ENCODE data around the gene ARL8A. TPM values are rescaled to one million over a fixed set of nuclear protein-coding genes. Genes with fewer than 3 reads are reported as not detected.
A peak's percentile ranks its signal among the peaks of the same experiment; 100 is the strongest.
"Not testable (repeated sequence)": the region's sequence is repeated elsewhere in the genome, so short reads cannot be mapped to it uniquely, and the experiment has no call there.

Gene ARL8A
- total RNA-seq, 1 donor from 2014 or later: 20.2 TPM

- DNase-seq (ENCODE audit: low spot score): no peak
These were observed 30.7 kb downstream of the ARL8A start for GRCh38 chr1:202113690-202114300.

GRCh38 chr1:202112859-202113689 lies 31.5 kb downstream of the ARL8A start:
- peak; percentile 73 for DNase-seq (ENCODE audit: low spot score)

- DNase-seq (ENCODE audit: low spot score): not testable (repeated sequence)
These were observed 32.9 kb downstream of the ARL8A start for GRCh38 chr1:202111589-202111988.

GRCh38 chr1:202110977-202111376 lies 33.6 kb downstream of the ARL8A start:
- no peak for DNase-seq (ENCODE audit: low spot score)

DNA sequence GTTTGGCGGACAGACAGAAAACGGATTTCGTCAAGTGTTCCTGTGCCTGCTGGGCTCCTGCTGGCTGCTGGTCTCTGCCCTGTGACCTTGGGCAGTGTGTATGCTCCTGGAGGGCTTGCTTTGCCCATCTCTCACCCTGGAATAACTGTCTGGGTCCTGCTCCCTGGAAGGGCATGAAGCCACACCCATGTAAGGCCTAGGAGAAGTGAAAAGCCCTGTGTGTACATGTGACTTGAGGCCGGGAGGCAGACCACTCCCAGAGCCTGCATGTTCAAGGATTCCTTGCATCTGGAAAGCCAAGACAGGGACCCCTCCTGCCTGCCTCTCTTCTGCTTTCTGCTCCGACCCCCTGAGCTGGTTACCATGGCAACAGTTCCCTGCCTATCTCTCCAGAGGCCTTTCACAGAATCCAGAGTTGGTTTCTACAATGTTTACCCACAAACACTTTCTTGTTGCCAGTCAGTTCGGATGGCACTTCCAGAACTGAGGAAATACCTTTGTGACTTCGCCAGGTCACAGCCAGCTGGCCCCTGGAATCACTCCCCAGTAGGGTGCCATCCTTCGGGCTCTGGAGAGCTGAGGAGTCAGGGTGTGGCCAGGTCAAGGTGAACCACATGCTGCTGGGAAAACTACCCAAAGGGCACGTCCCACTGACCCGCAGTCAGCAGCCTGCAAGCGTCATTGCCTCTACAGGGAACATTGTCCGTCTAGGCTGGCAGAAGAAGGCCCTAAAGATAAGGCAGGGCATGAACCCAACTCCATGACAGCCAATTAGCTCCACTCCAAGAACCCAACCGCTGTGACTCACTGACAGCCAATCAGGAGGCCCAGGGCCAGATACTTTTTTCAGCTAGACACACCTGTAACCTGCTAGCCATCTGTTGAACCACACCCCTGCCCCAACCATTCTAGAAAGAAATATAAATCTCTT lies 36.5 kb downstream of the ARL8A start:
- no peak for DNase-seq (ENCODE audit: low spot score)

DNA sequence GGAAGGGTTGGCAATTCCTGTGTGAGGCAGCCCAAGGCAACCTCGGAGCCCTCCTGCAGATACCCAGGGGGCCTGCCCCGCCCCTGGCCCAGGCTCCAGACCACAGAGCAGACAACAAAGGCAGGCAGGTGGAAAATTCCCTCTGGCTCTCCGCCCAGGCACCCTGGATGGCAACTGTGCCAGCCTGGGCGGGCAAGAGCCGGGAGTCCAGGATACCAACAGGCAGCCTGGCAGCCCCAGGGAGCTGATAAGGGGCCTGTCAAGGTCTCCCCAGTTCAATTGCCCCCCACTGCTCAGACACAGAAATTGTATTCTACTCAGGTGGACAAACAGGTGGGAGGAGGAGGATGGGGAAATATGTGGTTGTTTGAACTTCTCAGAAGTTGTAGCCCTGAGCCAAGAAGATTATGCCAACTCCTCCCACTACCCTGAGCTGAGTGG lies 37.2 kb downstream of the ARL8A start:
- no peak for DNase-seq (ENCODE audit: low spot score)

DNA sequence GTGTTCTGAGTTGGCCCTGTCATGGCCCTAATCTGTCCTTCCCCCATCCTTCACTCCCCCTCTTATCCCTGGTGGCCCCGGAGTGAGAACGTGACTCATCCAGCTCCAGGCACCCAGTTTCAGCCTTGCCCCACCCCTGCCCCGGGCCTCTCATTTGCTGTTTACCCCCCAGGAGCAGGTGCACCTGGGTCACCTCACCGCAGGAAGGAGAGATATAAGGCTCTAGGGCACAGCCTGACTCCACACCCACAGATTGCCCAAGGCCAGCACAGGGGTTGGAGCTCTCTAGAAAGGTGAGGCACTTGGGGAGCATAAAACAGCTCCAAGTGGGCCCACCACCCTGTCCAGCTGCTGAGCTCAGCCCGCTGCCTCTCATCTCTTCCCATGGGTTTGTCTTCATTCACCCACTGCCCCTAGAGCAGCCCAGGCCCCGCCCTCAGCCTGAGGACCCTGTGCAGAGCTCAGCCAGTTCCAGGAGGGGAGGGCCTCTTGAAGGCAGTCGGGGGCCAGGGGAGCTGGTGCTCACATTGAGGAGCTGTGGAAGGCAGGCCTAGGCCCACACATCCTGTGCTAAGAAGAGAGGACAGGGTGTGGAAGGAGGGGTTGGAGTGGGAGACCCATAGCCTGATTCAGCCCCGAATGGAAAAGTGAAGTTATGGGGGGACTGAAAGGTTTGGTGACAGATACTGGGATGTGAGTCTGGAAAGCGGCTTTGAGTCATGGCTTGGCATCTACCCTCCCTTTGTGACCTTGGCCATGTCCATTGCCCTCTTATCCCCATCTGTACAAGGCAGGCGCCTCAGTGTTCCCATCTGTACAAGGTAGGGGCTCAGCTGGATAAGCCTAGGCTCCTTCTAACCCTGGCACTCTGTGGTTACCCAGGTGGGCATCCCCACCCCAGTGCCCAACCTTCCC lies 37.9 kb downstream of the ARL8A start:
- no peak for DNase-seq (ENCODE audit: low spot score)

- peak; percentile 89 for DNase-seq (ENCODE audit: low spot score)
These were observed 38.8 kb downstream of the ARL8A start for GRCh38 chr1:202105571-202106339.

DNA sequence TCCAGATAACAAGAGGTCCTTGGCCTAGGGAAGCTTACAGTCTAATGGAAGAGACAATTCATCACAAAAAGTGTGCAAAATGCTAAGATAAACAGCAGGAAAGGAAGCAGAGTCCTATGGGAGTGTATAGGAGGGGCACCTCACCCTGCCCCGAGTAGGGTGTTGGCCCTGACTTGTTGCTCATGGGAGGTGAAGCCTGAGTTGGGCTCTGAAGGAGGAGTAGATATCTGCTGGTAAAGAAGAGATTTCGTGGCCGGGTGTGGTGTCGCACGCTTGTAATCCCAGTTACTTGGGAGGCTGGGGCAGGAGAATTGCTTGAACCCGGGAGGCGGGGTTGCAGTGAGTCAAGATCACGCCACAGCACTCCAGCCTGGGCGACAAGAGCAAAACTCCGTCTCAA lies 40.5 kb downstream of the ARL8A start:
- DNase-seq (ENCODE audit: low spot score): no peak

- no peak for DNase-seq (ENCODE audit: low spot score)
These were observed 43.4 kb downstream of the ARL8A start for GRCh38 chr1:202101184-202101583.

GRCh38 chr1:202093858-202094257 lies 50.7 kb downstream of the ARL8A start:
- DNase-seq (ENCODE audit: low spot score): no peak

DNA sequence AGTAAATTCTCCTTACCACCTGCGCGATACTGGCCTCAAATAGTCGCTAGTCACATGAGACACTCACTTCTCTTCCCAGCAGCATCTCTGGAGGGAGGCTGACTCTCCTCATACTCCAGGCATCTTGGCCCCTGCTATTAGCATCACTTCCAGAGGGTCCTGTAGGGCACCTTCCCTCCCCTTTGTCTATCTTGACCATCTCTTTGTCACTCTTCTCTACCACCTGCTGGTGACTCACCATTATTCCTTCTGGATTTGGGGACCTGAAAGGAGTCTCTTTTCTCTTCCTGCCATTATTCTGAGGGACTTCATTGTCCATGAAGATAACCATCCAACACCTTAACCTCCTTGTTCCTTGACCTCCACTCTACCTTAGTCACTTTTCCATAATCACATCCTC lies 53.5 kb downstream of the ARL8A start:
- no peak for DNase-seq (ENCODE audit: low spot score)

- no peak for DNase-seq (ENCODE audit: low spot score)
These were observed 56.3 kb downstream of the ARL8A start for GRCh38 chr1:202088206-202088605.

- DNase-seq (ENCODE audit: low spot score): no peak
These were observed 57.8 kb downstream of the ARL8A start for GRCh38 chr1:202086579-202087350.

DNA sequence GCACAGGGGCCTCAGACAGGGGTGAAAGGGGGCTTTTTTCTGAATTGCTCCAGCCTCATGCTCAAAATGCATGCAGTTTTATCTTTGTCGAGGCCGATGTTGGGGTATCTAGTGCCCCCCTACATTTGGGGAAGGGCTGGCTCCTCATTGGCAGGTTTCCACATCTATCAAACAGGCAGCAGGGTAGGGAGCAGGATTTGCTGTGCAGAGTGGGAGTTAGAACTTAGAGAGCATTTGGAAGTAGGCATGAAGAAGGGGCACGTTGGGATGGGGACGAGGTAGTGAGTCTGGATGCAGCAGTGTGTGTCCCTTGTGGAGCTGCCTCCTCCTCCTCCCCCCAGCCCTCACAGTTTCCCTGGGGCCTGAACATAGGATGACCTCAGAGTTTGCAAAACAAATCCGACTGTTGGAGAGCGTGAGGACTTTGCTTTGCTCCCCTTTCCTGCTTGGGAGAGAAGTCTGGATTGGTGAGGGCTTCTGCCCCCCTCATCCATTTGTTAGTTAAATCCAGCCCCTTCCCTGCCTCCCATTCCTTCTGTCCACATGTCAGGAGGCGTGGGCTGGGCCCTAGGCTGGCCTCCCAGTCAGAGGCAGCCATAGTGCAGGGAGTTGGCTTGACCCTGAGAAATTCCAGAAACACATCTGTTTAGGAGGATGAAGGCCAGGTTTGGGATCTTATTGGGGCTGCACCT lies 58.7 kb downstream of the ARL8A start:
- peak; percentile 85 for DNase-seq (ENCODE audit: low spot score)

GRCh38 chr1:202084791-202085681 lies 59.5 kb downstream of the ARL8A start:
- DNase-seq (ENCODE audit: low spot score): peak; percentile 62

All from umbilical cord (tissue), 2 donors.